ENCODE results near the gene TTC6.

TTC6 gene

GRCh38 chr14:37595809-37596621, 586 bp downstream of the TTC6 start:
- peak overlapping the region; percentile 69 for H3K4me3 ChIP-seq
- no peak for TF ChIP-seq CTCF (IDR thresholded peaks at IDR 0.05)
- DNase-seq (ENCODE audit: low spot score), result no peak
- H3K27ac ChIP-seq, result no peak overlapping the region

- TF ChIP-seq CTCF (IDR thresholded peaks at IDR 0.05), result no peak
- Histone ChIP-seq H3K4me3 (no peak overlapping the region), H3K27ac (no peak overlapping the region)
- DNase-seq (ENCODE audit: low spot score), result no peak
These were observed 1.5 kb downstream of the TTC6 start for GRCh38 chr14:37596790-37597472.

GRCh38 chr14:37597538-37597913, 2.1 kb downstream of the TTC6 start:
- no peak overlapping the region for H3K27ac ChIP-seq
- H3K4me3 ChIP-seq, result peak overlapping the region; percentile 57
- no peak for TF ChIP-seq CTCF (IDR thresholded peaks at IDR 0.05)
- DNase-seq (ENCODE audit: low spot score), result no peak

GRCh38 chr14:37597914-37598746, 2.7 kb downstream of the TTC6 start:
- no peak for TF ChIP-seq CTCF (IDR thresholded peaks at IDR 0.05)
- peak overlapping the region; percentile 57 for H3K4me3 ChIP-seq
- DNase-seq (ENCODE audit: low spot score), result no peak
- H3K27ac ChIP-seq, result no peak overlapping the region

- Histone ChIP-seq H3K27ac (no peak overlapping the region), H3K4me3 (peak overlapping the region; percentile 57)
- no peak for TF ChIP-seq CTCF (IDR thresholded peaks at IDR 0.05)
- no peak for DNase-seq (ENCODE audit: low spot score)
These were observed 3.5 kb downstream of the TTC6 start for GRCh38 chr14:37598747-37599506.

- H3K4me3 ChIP-seq, result peak overlapping the region; percentile 28
- no peak for TF ChIP-seq CTCF (IDR thresholded peaks at IDR 0.05)
- no peak overlapping the region for H3K27ac ChIP-seq
- no peak for DNase-seq (ENCODE audit: low spot score)
These were observed 4.3 kb downstream of the TTC6 start for GRCh38 chr14:37599507-37600368.
